ENCODE data around the gene VPS41.

Gene VPS41

DNA sequence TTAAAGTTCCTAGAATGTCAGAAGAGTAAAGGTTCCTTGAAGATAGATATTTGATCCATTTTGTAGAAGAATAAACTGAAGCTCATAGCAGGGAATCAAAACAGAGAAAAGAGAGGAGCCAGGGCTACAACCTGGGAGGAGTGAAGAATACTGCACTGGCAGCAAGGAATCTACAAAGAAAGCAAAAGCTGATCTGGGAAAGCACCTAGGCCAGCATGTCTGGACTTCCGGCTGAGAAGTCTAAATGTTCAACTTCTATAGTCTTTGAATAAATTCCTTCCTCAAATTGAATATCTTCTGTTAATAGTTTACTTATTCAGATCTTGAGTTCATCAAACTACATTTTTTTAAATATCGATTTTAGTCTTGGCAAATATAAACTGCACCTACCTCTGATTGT is 78.2 kb downstream of the VPS41 start:
- no peak for DNase-seq (ENCODE audit: low spot score)
- POLR2A ChIA-PET (ENCODE audit: low non-redundant PET), result no interaction called here
- CTCF ChIA-PET, result interaction anchor here (0.6 kb wide), 1 partner anchor 656 kb away, joined by 3 read pairs; no protein-coding TSS in a partner anchor
- H3K27ac ChIP-seq, result no peak overlapping the region
- TF ChIP-seq, protein P1, sequence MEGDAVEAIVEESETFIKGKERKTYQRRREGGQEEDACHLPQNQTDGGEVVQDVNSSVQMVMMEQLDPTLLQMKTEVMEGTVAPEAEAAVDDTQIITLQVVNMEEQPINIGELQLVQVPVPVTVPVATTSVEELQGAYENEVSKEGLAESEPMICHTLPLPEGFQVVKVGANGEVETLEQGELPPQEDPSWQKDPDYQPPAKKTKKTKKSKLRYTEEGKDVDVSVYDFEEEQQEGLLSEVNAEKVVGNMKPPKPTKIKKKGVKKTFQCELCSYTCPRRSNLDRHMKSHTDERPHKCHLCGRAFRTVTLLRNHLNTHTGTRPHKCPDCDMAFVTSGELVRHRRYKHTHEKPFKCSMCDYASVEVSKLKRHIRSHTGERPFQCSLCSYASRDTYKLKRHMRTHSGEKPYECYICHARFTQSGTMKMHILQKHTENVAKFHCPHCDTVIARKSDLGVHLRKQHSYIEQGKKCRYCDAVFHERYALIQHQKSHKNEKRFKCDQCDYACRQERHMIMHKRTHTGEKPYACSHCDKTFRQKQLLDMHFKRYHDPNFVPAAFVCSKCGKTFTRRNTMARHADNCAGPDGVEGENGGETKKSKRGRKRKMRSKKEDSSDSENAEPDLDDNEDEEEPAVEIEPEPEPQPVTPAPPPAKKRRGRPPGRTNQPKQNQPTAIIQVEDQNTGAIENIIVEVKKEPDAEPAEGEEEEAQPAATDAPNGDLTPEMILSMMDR (conservative IDR thresholded peaks at IDR 0.05; ENCODE audit: low read depth), result no peak

DNA sequence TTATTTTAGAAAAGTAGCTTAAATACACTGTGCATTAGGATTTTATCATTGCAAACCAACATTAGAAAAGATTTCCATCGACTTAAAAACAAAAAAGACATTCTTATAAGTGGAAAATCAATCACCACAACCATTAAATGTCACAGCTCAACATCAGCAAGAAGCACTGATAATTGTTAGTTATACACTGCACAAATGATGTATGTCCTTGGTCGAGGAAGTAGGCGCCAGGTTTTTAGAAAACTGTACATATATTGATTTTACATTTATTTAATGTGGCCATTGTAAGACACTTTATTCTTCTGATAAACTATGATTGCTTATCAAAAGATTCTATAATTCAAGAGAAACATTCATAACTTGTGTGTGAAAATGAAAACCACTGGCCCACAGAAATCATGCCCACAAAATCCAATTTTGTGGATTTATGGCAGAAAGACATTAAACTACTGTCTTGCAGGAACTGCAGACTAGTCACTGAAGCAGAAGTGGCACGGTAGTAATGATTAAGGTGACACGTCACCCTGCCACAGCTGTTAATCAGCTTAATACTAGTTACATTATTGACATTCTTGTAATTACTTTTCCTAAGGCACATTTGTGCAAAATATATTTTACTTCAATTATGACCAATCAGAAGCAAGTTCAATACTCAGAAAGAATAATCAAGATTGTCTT is 79.4 kb downstream of the VPS41 start:
- DNase-seq (ENCODE audit: low spot score), result no peak
- TF ChIP-seq, protein P1 (conservative IDR thresholded peaks at IDR 0.05; ENCODE audit: low read depth), result no peak
- ChIA-PET POLR2A (ENCODE audit: low non-redundant PET) (no interaction called here), CTCF (interaction anchor here (0.6 kb wide), 2 partner anchors 10 to 63 kb away, joined by 3 to 4 read pairs; no protein-coding TSS in a partner anchor)
- no peak overlapping the region for H3K27ac ChIP-seq

DNA sequence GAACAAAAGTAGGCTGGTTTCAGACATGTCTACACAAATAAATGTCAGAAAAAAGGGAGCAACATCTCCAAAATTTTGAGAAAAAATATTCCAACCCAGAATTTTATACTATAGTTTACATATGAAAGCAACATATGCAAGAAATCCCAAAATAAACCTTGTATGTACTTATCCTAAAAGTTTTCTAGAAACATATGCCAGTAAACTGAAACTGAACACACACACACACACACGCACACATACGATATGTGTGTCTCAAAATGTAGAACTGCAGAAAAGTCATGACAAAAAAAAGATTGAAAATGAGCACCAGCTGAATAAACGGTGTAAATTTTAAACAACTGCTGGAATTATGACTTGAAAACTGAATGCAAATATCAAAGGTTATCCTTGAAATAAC is 81.0 kb downstream of the VPS41 start:
- no peak overlapping the region for H3K27ac ChIP-seq
- DNase-seq (ENCODE audit: low spot score), result no peak
- CTCF ChIA-PET, result interaction anchor here (0.8 kb wide), 1 partner anchor 27 kb away, joined by 4 read pairs; no protein-coding TSS in a partner anchor
- POLR2A ChIA-PET (ENCODE audit: low non-redundant PET), result no interaction called here
- TF ChIP-seq, protein P1 (conservative IDR thresholded peaks at IDR 0.05; ENCODE audit: low read depth), result no peak

DNA sequence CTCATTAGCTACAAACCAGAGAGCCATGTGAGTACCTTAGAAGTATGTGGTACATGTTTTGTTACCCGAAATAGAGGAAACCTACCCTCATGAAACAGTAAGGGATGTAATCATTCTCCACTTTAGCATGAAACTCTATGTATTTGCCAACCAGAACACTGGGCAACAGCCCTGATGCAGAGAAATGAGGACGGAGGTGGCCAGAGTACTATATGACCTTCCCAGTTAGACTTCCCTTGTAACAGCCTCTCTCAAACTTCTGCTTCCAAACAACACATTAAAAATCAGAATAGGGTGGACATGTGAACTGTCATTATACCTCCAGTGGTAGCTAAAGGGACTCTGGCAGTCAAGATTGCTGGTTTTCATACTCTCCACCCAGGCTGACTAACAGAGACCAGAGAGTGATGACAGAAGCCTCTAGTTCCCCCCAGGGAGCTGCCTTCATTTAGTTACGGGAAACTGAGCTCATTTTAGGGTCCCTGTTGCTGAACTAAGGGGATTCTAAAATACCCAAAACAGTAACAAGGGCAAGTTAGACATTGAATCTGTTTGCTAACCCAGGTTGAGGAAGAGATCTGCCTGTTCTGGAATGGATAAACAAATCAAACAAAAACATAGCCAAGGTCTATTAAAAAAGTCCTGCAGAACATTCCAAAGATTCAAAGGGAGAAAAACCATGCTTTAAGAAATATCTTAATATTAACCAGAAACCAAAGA is 83.1 kb downstream of the VPS41 start:
- no peak for DNase-seq (ENCODE audit: low spot score)
- CTCF ChIA-PET, result interaction anchor here (0.6 to 0.7 kb wide), 2 partner anchors 20 to 28 kb away, joined by 3 to 4 read pairs; no protein-coding TSS in a partner anchor
- H3K27ac ChIP-seq, result no peak overlapping the region
- TF ChIP-seq, protein P1 (conservative IDR thresholded peaks at IDR 0.05; ENCODE audit: low read depth), result no peak
- POLR2A ChIA-PET (ENCODE audit: low non-redundant PET), result no interaction called here

DNA sequence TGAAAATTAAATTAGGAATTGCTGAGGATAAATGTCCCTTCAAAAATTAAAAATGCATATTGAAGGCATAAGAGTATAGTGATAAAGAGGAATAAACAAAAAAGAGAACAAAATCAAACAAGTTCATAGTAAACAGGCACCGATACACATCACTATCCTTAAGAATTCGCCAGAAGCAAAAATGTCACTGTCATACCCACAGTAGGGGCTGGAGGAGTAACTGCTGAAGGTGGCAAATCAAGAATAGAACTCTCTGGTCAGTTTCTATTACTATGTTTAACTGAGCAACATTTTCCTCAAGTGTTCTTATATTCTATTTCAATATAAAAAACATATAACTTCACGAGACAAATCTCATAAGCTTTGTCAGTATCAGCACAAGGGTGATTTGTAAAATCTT is 84.0 kb downstream of the VPS41 start:
- no peak overlapping the region for H3K27ac ChIP-seq
- DNase-seq (ENCODE audit: low spot score), result no peak
- POLR2A ChIA-PET (ENCODE audit: low non-redundant PET), result no interaction called here
- TF ChIP-seq, protein P1 (conservative IDR thresholded peaks at IDR 0.05; ENCODE audit: low read depth), result no peak
- CTCF ChIA-PET, result no interaction called here

DNA sequence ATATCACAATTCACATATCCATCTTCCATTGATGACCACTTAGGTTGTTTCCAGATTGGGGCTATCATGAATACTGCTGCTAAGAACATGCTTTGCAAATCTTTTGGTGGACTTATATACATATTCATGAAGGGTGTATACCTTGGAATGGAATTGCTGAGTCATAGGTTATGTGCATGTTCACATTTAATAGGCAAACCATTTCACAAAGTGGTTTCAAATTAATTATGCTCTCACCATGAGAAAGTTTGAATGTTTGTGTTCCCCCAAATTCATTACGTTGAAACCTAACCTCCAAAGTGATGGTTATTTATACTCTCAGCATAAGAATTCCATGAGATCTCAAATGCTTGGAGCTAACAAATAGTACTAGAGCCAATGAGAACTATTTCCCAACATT is 86.4 kb downstream of the VPS41 start:
- CTCF ChIA-PET, result no interaction called here
- no peak for DNase-seq (ENCODE audit: low spot score)

More for the DNA sequence above, 86.4 kb downstream of the VPS41 start:
- POLR2A ChIA-PET (ENCODE audit: low non-redundant PET), result no interaction called here
- TF ChIP-seq, protein P1 (conservative IDR thresholded peaks at IDR 0.05; ENCODE audit: low read depth), result no peak
- H3K27ac ChIP-seq, result no peak overlapping the region

All from RWPE1 (cell line).